IMR-90 (cell line): ENCODE data around the gene AMOTL1. TPM values are rescaled to one million over a fixed set of nuclear protein-coding genes. Genes with fewer than 3 reads are reported as not detected.
A peak's percentile ranks its signal among the peaks of the same experiment; 100 is the strongest.

Experiments used
- ATAC-seq: fragments of 200-7000 bp; cut with Tn5 transposase; 2 replicates; pipeline ENCODE4 v1.9.1; 2020; ENCODE audit warnings: low read depth, mild to moderate bottlenecking, moderate library complexity
- BruUV-seq: library from RNA; stranded (reverse); fragments of 400-500 nt; replicated peaks from 2 replicates; lab custom pipeline; 2021; lab: Mats Ljungman, UMichigan
- CTCF ChIA-PET: fragments of 300-600 bp; formaldehyde crosslinking; extraction: SDS; loops from one replicate; lab custom pipeline; 2021; ENCODE audit warnings: antibody characterized with exemption; lab: Yijun Ruan, JAX
- POLR2A ChIA-PET: fragments of 300-600 bp; sonication (Branson Sonifier 250); formaldehyde crosslinking; loops from one replicate; lab custom pipeline; 2022; ENCODE audit warnings: antibody characterized with exemption; ENCODE audit not compliant: unreplicated experiment; lab: Charles Lee
- DNase-seq: peaks from one replicate; pipeline ENCODE4 v3.0.0; 2013
- H2AFZ ChIP-seq: replicated peaks from 2 replicates; pipeline ENCODE3; 2013; ENCODE audit warnings: low read length, mild to moderate bottlenecking; ENCODE audit not compliant: poor library complexity
- H2AK5ac ChIP-seq: 2 replicates; pipeline ENCODE4 v1.6.1; 2013; ENCODE audit warnings: low read depth, low read length, inconsistent platforms
- H2AK9ac ChIP-seq: replicated peaks from 2 replicates; pipeline ENCODE3; 2013; ENCODE audit warnings: mild to moderate bottlenecking, low read depth, low read length, moderate library complexity; ENCODE audit not compliant: poor library complexity
- H2BK120ac ChIP-seq: 2 replicates; pipeline ENCODE4 v1.6.1; 2013; ENCODE audit warnings: low read depth, low read length, inconsistent platforms
- H2BK15ac ChIP-seq: 3 replicates; pipeline ENCODE4 v1.6.1; 2013; ENCODE audit warnings: low read depth, low read length, inconsistent platforms
- H2BK20ac ChIP-seq: 2 replicates; pipeline ENCODE4 v1.6.1; 2013; ENCODE audit warnings: low read depth, mild to moderate bottlenecking, inconsistent platforms, low read length, moderate library complexity
- H2BK5ac ChIP-seq: 2 replicates; pipeline ENCODE4 v1.6.1; 2013; ENCODE audit warnings: mild to moderate bottlenecking, low read depth, low read length, inconsistent platforms; ENCODE audit not compliant: poor library complexity, severe bottlenecking
- H3K14ac ChIP-seq: replicated peaks from 2 replicates; pipeline ENCODE4 v1.6.1; 2013; ENCODE audit warnings: low read depth, low read length, inconsistent platforms
- H3K18ac ChIP-seq: 2 replicates; pipeline ENCODE4 v1.6.1; 2013; ENCODE audit warnings: low read depth, low read length, control low read depth
- H3K23ac ChIP-seq: 2 replicates; pipeline ENCODE4 v1.6.1; 2013; ENCODE audit warnings: low read depth, low read length, inconsistent platforms
- H3K27ac ChIP-seq: 2 replicates; pipeline ENCODE4 v1.5.1; 2013; ENCODE audit warnings: mild to moderate bottlenecking, control low read depth, low read length; ENCODE audit not compliant: insufficient read depth
- H3K27me3 ChIP-seq: 2 replicates; pipeline ENCODE4 v1.6.1; 2013; ENCODE audit warnings: low read length; ENCODE audit not compliant: control insufficient read depth, insufficient read depth
- H3K36me3 ChIP-seq: 2 replicates; pipeline ENCODE4 v1.6.1; 2013; ENCODE audit warnings: low read length, mixed read lengths; ENCODE audit not compliant: control insufficient read depth, insufficient read depth
- H3K4ac ChIP-seq: 2 replicates; pipeline ENCODE4 v1.6.1; 2013; ENCODE audit warnings: low read depth, low read length, inconsistent platforms
- H3K4me1 ChIP-seq: 2 replicates; pipeline ENCODE4 v1.6.1; 2013; ENCODE audit warnings: low read length, mixed read lengths; ENCODE audit not compliant: control insufficient read depth, insufficient read depth
- H3K4me2 ChIP-seq: 2 replicates; pipeline ENCODE4 v1.6.1; 2013; ENCODE audit warnings: low read depth, mild to moderate bottlenecking, control low read depth, low read length, moderate library complexity
- H3K4me3 ChIP-seq: 2 replicates; pipeline ENCODE4 v1.5.1; 2013; ENCODE audit warnings: low read depth, mild to moderate bottlenecking, control low read depth, low read length, moderate library complexity; ENCODE audit not compliant: insufficient read depth
- H3K56ac ChIP-seq: 2 replicates; pipeline ENCODE4 v1.6.1; 2013; ENCODE audit warnings: low read length, inconsistent platforms; ENCODE audit not compliant: insufficient read depth; ENCODE audit errors: extremely low read depth
- H3K79me1 ChIP-seq, 2 experiments: 2 replicates each; pipeline ENCODE4 v1.6.1; 2013; ENCODE audit warnings: low read length in 2 of 2, inconsistent platforms in 1 of 2, low read depth in 1 of 2
- H3K9ac ChIP-seq: 2 replicates; pipeline ENCODE4 v1.6.1; 2013; ENCODE audit warnings: low read depth, low read length, control low read depth
- H3K9me1 ChIP-seq: 2 replicates; pipeline ENCODE4 v1.6.1; 2013; ENCODE audit warnings: low read length, inconsistent platforms; ENCODE audit not compliant: insufficient read depth
- H3K9me3 ChIP-seq: 2 replicates; pipeline ENCODE4 v1.6.1; 2013; ENCODE audit warnings: low read length; ENCODE audit not compliant: control insufficient read depth, insufficient read depth
- H4K20me1 ChIP-seq: 2 replicates; pipeline ENCODE4 v1.6.1; 2013; ENCODE audit warnings: low read length, inconsistent platforms; ENCODE audit not compliant: insufficient read depth
- H4K5ac ChIP-seq: 2 replicates; pipeline ENCODE4 v1.6.1; 2013; ENCODE audit warnings: mild to moderate bottlenecking, low read depth, low read length, control low read depth
- H4K8ac ChIP-seq, 2 experiments: 2 replicates each; pipeline ENCODE4 v1.6.1; 2013; ENCODE audit warnings: low read depth in 2 of 2, low read length in 2 of 2, control low read depth in 1 of 2, inconsistent platforms in 1 of 2
- H4K91ac ChIP-seq: 2 replicates; pipeline ENCODE4 v1.6.1; 2013; ENCODE audit warnings: low read depth, low read length, inconsistent platforms; ENCODE audit not compliant: insufficient read depth
- RAD21 ChIP-seq: IDR thresholded peaks from 2 replicates; pipeline ENCODE4 v1.6.1; 2012; ENCODE audit warnings: low read length, improper control_type of control experiment
- SMC3 ChIP-seq: fragments of 150-350 bp; IDR thresholded peaks from 2 replicates; pipeline ENCODE4 v1.6.1; 2016; ENCODE audit warnings: low read depth, mild to moderate bottlenecking, antibody characterized with exemption, low read length, moderate library complexity
- WGBS, 2 experiments: methylation state at CpG; one replicate each; pipeline versions ENCODE4 v1.1.5 to v1.1.7; 2013; ENCODE audit warnings: missing lambda C conversion rate in 2 of 2; ENCODE audit not compliant: insufficient read length in 1 of 2; ENCODE audit errors: extremely low coverage in 2 of 2; 5-methylcytosine and 5-hydroxymethylcytosine counted together
- dilution Hi-C: fragments of 300-500 bp; cut with HindIII; formaldehyde crosslinking; loops from one replicate; pipeline ENCODE4 v1.14.3; 2018; ENCODE audit warnings: low sequenced_read_pairs; ENCODE audit not compliant: unreplicated experiment
- in situ Hi-C: fragments of 300-500 bp; cut with MboI; formaldehyde crosslinking; loops from 3 replicates; pipeline ENCODE4 v1.14.3; 2019; ENCODE audit warnings: low sequenced_read_pairs, inconsistent platforms, mixed read lengths
- intact Hi-C: fragments of 100-400 bp; cut with micrococcal nuclease; formaldehyde crosslinking; loops from 2 replicates; pipeline ENCODE4 v1.10.0; 2022
- polyA plus RNA-seq, 3 experiments: library from polyadenylated mRNA; depleted of rRNA; stranded (reverse); fragments of >200 nt; gene quantifications; 2 replicates each; pipeline ENCODE4 v1.2.3, GENCODE V29; 2012; ENCODE audit warnings: low replicate concordance in 1 of 3
- total RNA-seq: library from RNA; depleted of rRNA; stranded (reverse); fragments of >200 nt; gene quantifications from 2 replicates; pipeline ENCODE4 v1.2.3, GENCODE V29; 2012

The AMOTL1 gene
- total and polyA plus RNA-seq, 2 of the 4 experiments (the other 2 are of a cell fraction) = 18.6 to 49.5 TPM

GRCh38 chr11:94746721-94747120 is 21.4 kb upstream of the AMOTL1 start:
- Histone ChIP-seq H3K18ac (no peak overlapping the region), H2BK120ac (no peak overlapping the region), H3K23ac (no peak overlapping the region), H2BK20ac (no peak overlapping the region), H3K79me1 (no peaks in the 10 kb centered on the region), H4K91ac (no peak overlapping the region), H3K27me3 (no peaks in the 10 kb centered on the region), H3K14ac (no peak overlapping the region), H3K4me3 (no peak overlapping the region), H3K4me1 (peaks cover 9% of the 10 kb centered on the region), H4K20me1 (no peaks in the 10 kb centered on the region), H3K27ac (no peak overlapping the region), H2AK5ac (no peak overlapping the region), H4K8ac (no peak overlapping the region), H4K5ac (no peak overlapping the region), H2BK15ac (0 out of 3 replicates have a peak overlapping the region, but pooled peaks have one; percentile 4), H3K36me3 (no peaks in the 10 kb centered on the region), H3K56ac (no peak overlapping the region), H3K9me3 (no peaks in the 10 kb centered on the region), H3K9ac (no peak overlapping the region), H3K4me2 (no peak overlapping the region), H2AK9ac (no peak overlapping the region), H3K4ac (no peak overlapping the region), H2BK5ac (no peak overlapping the region), H2AFZ (no peak overlapping the region), H3K9me1 (peaks cover 8% of the 10 kb centered on the region)
- intact Hi-C loops = no loop called here
- no peak for DNase-seq
- TF ChIP-seq SMC3 (no peak), RAD21 (no peak)
- POLR2A ChIA-PET = no interaction called here
- ATAC-seq = peak; percentile 28
- no CpG with 5 or more reads among the region's 3 CpGs for WGBS, 2 experiments
- dilution Hi-C loops = no loop called here
- in situ Hi-C loops = no loop called here
- CTCF ChIA-PET = interaction anchor here (2.3 kb wide), 1 partner anchor 123 kb away, joined by 5 read pairs; no protein-coding TSS in a partner anchor
- no TSS peak for BruUV-seq
